Fibroblast of skin of right quadriceps (primary cell): ENCODE data around the gene NUP210.

ENCODE experiments used
- DNase-seq: peaks from one replicate; pipeline ENCODE4 v3.0.0-alpha.2; 2013

The NUP210 gene

GRCh38 chr3:13317596-13318320 lies 102.4 kb downstream of the NUP210 start:
- no peak for DNase-seq

- DNase-seq = no peak
Measured at GRCh38 chr3:13316603-13317002, 103.5 kb downstream of the NUP210 start.

- no peak for DNase-seq
Measured at GRCh38 chr3:13314877-13315276, 105.2 kb downstream of the NUP210 start.

GRCh38 chr3:13313813-13314212 lies 106.3 kb downstream of the NUP210 start:
- DNase-seq = no peak

- DNase-seq = no peak
Measured at GRCh38 chr3:13309004-13309403, 111.1 kb downstream of the NUP210 start.

- DNase-seq = no peak
Measured at GRCh38 chr3:13308380-13308801, 111.7 kb downstream of the NUP210 start.

- no peak for DNase-seq
Measured at GRCh38 chr3:13307041-13307440, 113.1 kb downstream of the NUP210 start.

GRCh38 chr3:13305623-13306022 lies 114.5 kb downstream of the NUP210 start:
- DNase-seq = no peak

GRCh38 chr3:13303410-13303809 lies 116.7 kb downstream of the NUP210 start:
- DNase-seq = no peak

GRCh38 chr3:13301286-13301987 lies 118.7 kb downstream of the NUP210 start:
- peak; percentile 49 for DNase-seq

GRCh38 chr3:13300546-13301285 lies 119.4 kb downstream of the NUP210 start:
- DNase-seq = no peak

- no peak for DNase-seq
Measured at GRCh38 chr3:13299531-13300155, 120.5 kb downstream of the NUP210 start.

- no peak for DNase-seq
Measured at GRCh38 chr3:13296662-13297061, 123.5 kb downstream of the NUP210 start.

GRCh38 chr3:13294442-13295351 lies 125.4 kb downstream of the NUP210 start:
- DNase-seq = no peak

- DNase-seq = no peak
Measured at GRCh38 chr3:13292375-13292774, 127.7 kb downstream of the NUP210 start.

- DNase-seq = no peak
Measured at GRCh38 chr3:13290941-13291340, 129.2 kb downstream of the NUP210 start.

- no peak for DNase-seq
Measured at GRCh38 chr3:13289771-13290285, 130.3 kb downstream of the NUP210 start.

GRCh38 chr3:13288732-13289718 lies 131.1 kb downstream of the NUP210 start:
- DNase-seq = no peak

- DNase-seq = no peak
Measured at GRCh38 chr3:13287833-13288232, 132.3 kb downstream of the NUP210 start.

GRCh38 chr3:13286873-13287272 lies 133.2 kb downstream of the NUP210 start:
- DNase-seq = no peak
